GM19452 (cell line): ENCODE results near the gene TSPEAR.

Experiments used
- ATAC-seq: cut with Tn5 transposase; IDR thresholded peaks from one replicate; pipeline ENCODE4 v1.9.1; 2021; ENCODE audit not compliant: unreplicated experiment

The TSPEAR gene

GRCh38 chr21:44521928-44522752 is 189.2 kb downstream of the TSPEAR start:
- no peak for ATAC-seq

GRCh38 chr21:44521301-44521927 is 190.0 kb downstream of the TSPEAR start:
- no peak for ATAC-seq

GRCh38 chr21:44520326-44521300 is 190.8 kb downstream of the TSPEAR start:
- no peak for ATAC-seq

GRCh38 chr21:44519346-44520325 is 191.7 kb downstream of the TSPEAR start:
- no peak for ATAC-seq

GRCh38 chr21:44518686-44519085 is 192.7 kb downstream of the TSPEAR start:
- ATAC-seq = no peak

- ATAC-seq = no peak
These were observed 194.0 kb downstream of the TSPEAR start for GRCh38 chr21:44517175-44517899.

GRCh38 chr21:44516828-44517174 is 194.6 kb downstream of the TSPEAR start:
- ATAC-seq = no peak

GRCh38 chr21:44516342-44516741 is 195.0 kb downstream of the TSPEAR start:
- ATAC-seq = no peak

GRCh38 chr21:44515359-44516165 is 195.8 kb downstream of the TSPEAR start:
- no peak for ATAC-seq

GRCh38 chr21:44514746-44515358 is 196.5 kb downstream of the TSPEAR start:
- ATAC-seq = no peak

GRCh38 chr21:44514218-44514520 is 197.2 kb downstream of the TSPEAR start:
- ATAC-seq = no peak

GRCh38 chr21:44513389-44514217 is 197.8 kb downstream of the TSPEAR start:
- ATAC-seq = no peak

GRCh38 chr21:44512496-44513388 is 198.6 kb downstream of the TSPEAR start:
- no peak for ATAC-seq

- ATAC-seq = no peak
These were observed 199.5 kb downstream of the TSPEAR start for GRCh38 chr21:44511938-44512275.

- no peak for ATAC-seq
These were observed 200.0 kb downstream of the TSPEAR start for GRCh38 chr21:44511219-44511937.
